ENCODE data around the gene ACER2.
"Not testable (repeated sequence)": the region's sequence is repeated elsewhere in the genome, so short reads cannot be mapped to it uniquely, and the experiment has no call there.

Gene ACER2

GRCh38 chr9:19409401-19410194, 789 bp downstream of the ACER2 start:
- peak; percentile 37 for DNase-seq

- DNase-seq = no peak
These were observed 1.3 kb downstream of the ACER2 start for GRCh38 chr9:19410195-19410503.

GRCh38 chr9:19410594-19410993, 1.8 kb downstream of the ACER2 start:
- DNase-seq = no peak

GRCh38 chr9:19411316-19411715, 2.5 kb downstream of the ACER2 start:
- DNase-seq = no peak

GRCh38 chr9:19413456-19413855, 4.6 kb downstream of the ACER2 start:
- DNase-seq = not testable (repeated sequence)

- no peak for DNase-seq
These were observed 7.3 kb downstream of the ACER2 start for GRCh38 chr9:19416143-19416542.

- no peak for DNase-seq
These were observed 12.1 kb downstream of the ACER2 start for GRCh38 chr9:19420877-19421276.

- DNase-seq = no peak
These were observed 14.4 kb downstream of the ACER2 start for GRCh38 chr9:19423163-19423562.

GRCh38 chr9:19424176-19424779, 15.5 kb downstream of the ACER2 start:
- DNase-seq = no peak

GRCh38 chr9:19429595-19429994, 20.8 kb downstream of the ACER2 start:
- no peak for DNase-seq

- no peak for DNase-seq
These were observed 21.5 kb downstream of the ACER2 start for GRCh38 chr9:19430201-19430760.

- no peak for DNase-seq
These were observed 22.8 kb downstream of the ACER2 start for GRCh38 chr9:19431361-19432171.

GRCh38 chr9:19432473-19432872, 23.7 kb downstream of the ACER2 start:
- DNase-seq = no peak

GRCh38 chr9:19433729-19434128, 24.9 kb downstream of the ACER2 start:
- DNase-seq = not testable (repeated sequence)

- no peak for DNase-seq
These were observed 31.6 kb downstream of the ACER2 start for GRCh38 chr9:19440376-19440775.

- no peak for DNase-seq
These were observed 32.2 kb downstream of the ACER2 start for GRCh38 chr9:19440823-19441580.

- DNase-seq = no peak
These were observed 32.9 kb downstream of the ACER2 start for GRCh38 chr9:19441730-19442129.

GRCh38 chr9:19442240-19442639, 33.4 kb downstream of the ACER2 start:
- DNase-seq = no peak

GRCh38 chr9:19445452-19445851, 36.6 kb downstream of the ACER2 start:
- no peak for DNase-seq

- DNase-seq = peak; percentile 21
These were observed 37.6 kb downstream of the ACER2 start for GRCh38 chr9:19446361-19446861.

- no peak for DNase-seq
These were observed 42.7 kb downstream of the ACER2 start for GRCh38 chr9:19451240-19452087.

- DNase-seq = no peak
These were observed 47.6 kb downstream of the ACER2 start for GRCh38 chr9:19456426-19456825.
